Measurements from ENCODE around the gene CRELD1. TPM values are rescaled to one million over a fixed set of nuclear protein-coding genes. Genes with fewer than 3 reads are reported as not detected.
A peak's percentile ranks its signal among the peaks of the same experiment; 100 is the strongest.

The CRELD1 gene
- total and polyA plus RNA-seq, 7 donors, result 4.8 to 67.8 (median 33.7) TPM

- TF ChIP-seq POLR2AphosphoS5 (IDR thresholded peaks at IDR 0.05), result no peak
- TF ChIP-seq CTCF (IDR thresholded peaks at IDR 0.05), result no peak
- no peak for TF ChIP-seq EP300 (IDR thresholded peaks at IDR 0.05)
- TF ChIP-seq POLR2A (IDR thresholded peaks at IDR 0.05), result no peak
- no peak overlapping the region for H3K27ac ChIP-seq
- intact Hi-C loops (cut with DNase I), result no loop called here
These were observed 21.8 kb upstream of the CRELD1 start for GRCh38 chr3:9911863-9912262.

DNA sequence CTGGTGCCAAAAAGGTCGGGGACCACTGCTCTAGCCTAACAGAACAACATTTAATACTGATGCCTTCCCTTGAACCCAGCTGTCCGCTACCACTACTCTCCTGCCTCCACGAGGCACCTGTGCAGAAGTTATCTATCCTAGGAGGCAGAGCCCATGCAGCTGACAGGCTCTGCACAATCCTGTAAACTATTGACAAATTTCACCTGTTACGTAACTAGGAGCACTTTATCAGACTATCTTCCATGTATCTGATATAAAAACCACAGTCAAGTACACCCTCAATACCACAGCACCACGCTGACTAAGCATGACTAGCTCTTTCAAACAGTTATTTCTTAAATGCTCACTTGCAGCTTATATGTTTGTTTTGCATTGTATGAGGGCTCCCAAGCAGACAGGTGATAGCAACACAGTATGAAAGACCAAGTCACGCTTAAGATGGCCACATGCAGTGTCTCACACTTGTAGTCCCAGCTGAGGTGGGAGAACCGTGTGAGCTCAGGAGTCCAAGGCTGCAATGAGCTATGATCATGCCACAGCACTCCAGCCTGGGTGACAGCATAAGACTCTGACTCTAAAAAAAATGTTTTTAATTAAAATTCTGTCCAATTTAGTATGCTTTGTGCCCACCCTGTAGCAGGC is 21.2 kb upstream of the CRELD1 start:
- H3K9me3 ChIP-seq, result no peaks in the 10 kb centered on the region
- peaks cover 0 to 40% (median 32%) of the 10 kb centered on the region in 4 donors for H3K4me1 ChIP-seq
- H3K27ac ChIP-seq, result no peak overlapping the region
- no peak for DNase-seq
- no peaks in the 10 kb centered on the region for H3K27me3 ChIP-seq
- 71 to 81% methylated on average over 7 of the region's 7 CpGs for WGBS, 2 donors
- no peaks in the 10 kb centered on the region for H3K36me3 ChIP-seq
- TF ChIP-seq POLR2A (IDR thresholded peaks at IDR 0.05), result no peak
- TF ChIP-seq CTCF (IDR thresholded peaks at IDR 0.05), result no peak
- no peak for TF ChIP-seq POLR2AphosphoS5 (IDR thresholded peaks at IDR 0.05)
- TF ChIP-seq EP300 (IDR thresholded peaks at IDR 0.05), result no peak
- H3K4me3 ChIP-seq, result no peak overlapping the region
- intact Hi-C loops (cut with DNase I), result no loop called here

More at GRCh38 chr3:9911863-9912262, 21.8 kb upstream of the CRELD1 start:
- Histone ChIP-seq H3K4me1 (peaks cover 0 to 35% (median 28%) of the 10 kb centered on the region in 4 donors), H3K4me3 (no peak overlapping the region), H3K36me3 (no peaks in the 10 kb centered on the region), H3K9me3 (no peaks in the 10 kb centered on the region), H3K27me3 (no peaks in the 10 kb centered on the region)
- no peak for DNase-seq
- WGBS, 2 donors, result 76 to 88% methylated on average over 8 of the region's 8 CpGs

- no peaks in the 10 kb centered on the region for H3K36me3 ChIP-seq
- TF ChIP-seq POLR2AphosphoS5 (IDR thresholded peaks at IDR 0.05) (peak in 1 of 4 donors; percentile 14), POLR2A (IDR thresholded peaks at IDR 0.05) (no peak), EP300 (IDR thresholded peaks at IDR 0.05) (no peak), CTCF (IDR thresholded peaks at IDR 0.05) (no peak)
- intact Hi-C loops (cut with DNase I), result no loop called here
- H3K27me3 ChIP-seq, result no peaks in the 10 kb centered on the region
- H3K27ac ChIP-seq, result peak overlapping the region in 3 of 4 donors; percentile 96 to 98 (median 97)
- H3K9me3 ChIP-seq, result no peaks in the 10 kb centered on the region
- H3K4me1 ChIP-seq, result peaks cover 0 to 52% (median 44%) of the 10 kb centered on the region in 4 donors
- H3K4me3 ChIP-seq, result no peak overlapping the region
- no peak for DNase-seq
- WGBS, 2 donors, result 63 to 86% methylated on average over 5 of the region's 5 CpGs
These were observed 20.0 kb upstream of the CRELD1 start for GRCh38 chr3:9913601-9914000.

DNA sequence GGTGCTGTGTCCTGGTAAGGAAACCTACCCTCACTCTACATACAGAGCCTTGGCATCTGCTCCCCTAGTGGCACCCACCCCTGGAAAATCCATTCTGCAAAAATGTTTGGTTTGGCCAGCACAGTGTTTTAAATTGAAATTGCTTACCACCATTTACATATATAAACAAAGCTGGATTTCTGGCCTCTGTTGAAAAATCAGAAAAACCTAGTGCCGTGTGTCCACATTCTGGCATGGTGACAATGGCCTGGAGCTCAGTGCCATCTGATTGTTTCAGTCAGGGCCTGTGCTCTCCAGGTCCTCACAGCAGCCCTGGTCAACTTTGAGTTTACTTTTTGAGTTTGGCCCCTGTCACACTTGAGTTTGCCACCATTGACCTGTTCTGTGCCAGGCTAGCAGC is 19.6 kb upstream of the CRELD1 start:
- no peak for TF ChIP-seq POLR2AphosphoS5 (IDR thresholded peaks at IDR 0.05)
- TF ChIP-seq EP300 (IDR thresholded peaks at IDR 0.05), result no peak
- TF ChIP-seq CTCF (IDR thresholded peaks at IDR 0.05), result no peak
- TF ChIP-seq POLR2A (IDR thresholded peaks at IDR 0.05), result no peak
- no peaks in the 10 kb centered on the region for H3K27me3 ChIP-seq
- peak overlapping the region; percentile 83 to 98 (median 96) for H3K27ac ChIP-seq
- H3K4me3 ChIP-seq, result no peak overlapping the region
- no peaks in the 10 kb centered on the region for H3K9me3 ChIP-seq
- intact Hi-C loops (cut with DNase I), result loop anchor here (2.0 kb wide), 3 partner anchors 23 to 69 kb away; partner anchors contain the start of genes JAGN1 and RPUSD3
- H3K36me3 ChIP-seq, result no peaks in the 10 kb centered on the region
- no peak for DNase-seq
- 47 to 67% methylated on average over 1 of the region's 1 CpG for WGBS, 2 donors
- peaks cover 0 to 56% (median 47%) of the 10 kb centered on the region in 4 donors for H3K4me1 ChIP-seq

Data from sigmoid colon (tissue), 7 donors.